GM21825 (cell line): Measurements from ENCODE around the gene APBB2.
"Not testable (repeated sequence)": the region's sequence is repeated elsewhere in the genome, so short reads cannot be mapped to it uniquely, and the experiment has no call there.

Experiments used
- ATAC-seq: cut with Tn5 transposase; IDR thresholded peaks from one replicate; pipeline ENCODE4 v1.9.1; 2021; ENCODE audit warnings: mild to moderate bottlenecking, moderate library complexity; ENCODE audit not compliant: unreplicated experiment

APBB2 gene

GRCh38 chr4:40952672-40953071 lies 261.7 kb downstream of the APBB2 start:
- no peak for ATAC-seq

- ATAC-seq, result no peak
These were observed 262.1 kb downstream of the APBB2 start for GRCh38 chr4:40952217-40952616.

- no peak for ATAC-seq
These were observed 263.3 kb downstream of the APBB2 start for GRCh38 chr4:40951026-40951425.

- ATAC-seq, result no peak
These were observed 264.8 kb downstream of the APBB2 start for GRCh38 chr4:40949358-40950100.

GRCh38 chr4:40948014-40948413 lies 266.3 kb downstream of the APBB2 start:
- no peak for ATAC-seq

GRCh38 chr4:40946652-40947051 lies 267.7 kb downstream of the APBB2 start:
- no peak for ATAC-seq

- no peak for ATAC-seq
These were observed 273.6 kb downstream of the APBB2 start for GRCh38 chr4:40940756-40941155.

GRCh38 chr4:40940317-40940741 lies 274.0 kb downstream of the APBB2 start:
- ATAC-seq, result no peak

- no peak for ATAC-seq
These were observed 274.5 kb downstream of the APBB2 start for GRCh38 chr4:40939856-40940255.

GRCh38 chr4:40938337-40938736 lies 276.0 kb downstream of the APBB2 start:
- no peak for ATAC-seq

GRCh38 chr4:40937140-40937725 lies 277.1 kb downstream of the APBB2 start:
- no peak for ATAC-seq

GRCh38 chr4:40934676-40935075 lies 279.7 kb downstream of the APBB2 start:
- ATAC-seq, result no peak

- ATAC-seq, result no peak
These were observed 280.9 kb downstream of the APBB2 start for GRCh38 chr4:40933272-40934053.

GRCh38 chr4:40931841-40932240 lies 282.5 kb downstream of the APBB2 start:
- ATAC-seq, result no peak

- ATAC-seq, result no peak
These were observed 283.1 kb downstream of the APBB2 start for GRCh38 chr4:40931238-40931637.

- ATAC-seq, result no peak
These were observed 287.3 kb downstream of the APBB2 start for GRCh38 chr4:40927074-40927473.

GRCh38 chr4:40924793-40925117 lies 289.6 kb downstream of the APBB2 start:
- ATAC-seq, result no peak

- ATAC-seq, result peak; percentile 78
These were observed 290.1 kb downstream of the APBB2 start for GRCh38 chr4:40924096-40924792.

- ATAC-seq, result no peak
These were observed 290.8 kb downstream of the APBB2 start for GRCh38 chr4:40923316-40924095.

- ATAC-seq, result not testable (repeated sequence)
These were observed 294.4 kb downstream of the APBB2 start for GRCh38 chr4:40919976-40920375.

- ATAC-seq, result no peak
These were observed 296.0 kb downstream of the APBB2 start for GRCh38 chr4:40918330-40918729.
